A673 (cell line): ENCODE results near the gene DLGAP1.

Experiments
- EZH2 ChIP-seq: fragments of 200-600 bp; sonication (generic); IDR thresholded peaks from 2 replicates; pipeline ENCODE4 v1.6.1; 2017; ENCODE audit warnings: borderline replicate concordance, low read depth, mild to moderate bottlenecking, mixed read lengths, antibody characterized with exemption, low read length; ENCODE audit not compliant: poor library complexity, severe bottlenecking
- TF ChIP-seq, protein P1 (sequence below): fragments of 300-800, 200-600 bp; sonication (generic); conservative IDR thresholded peaks from 2 replicates; pipeline ENCODE4 v1.5.1; 2017; ENCODE audit warnings: low read depth, mild to moderate bottlenecking, antibody characterized with exemption, low read length, moderate library complexity, mixed read lengths

DNA sequence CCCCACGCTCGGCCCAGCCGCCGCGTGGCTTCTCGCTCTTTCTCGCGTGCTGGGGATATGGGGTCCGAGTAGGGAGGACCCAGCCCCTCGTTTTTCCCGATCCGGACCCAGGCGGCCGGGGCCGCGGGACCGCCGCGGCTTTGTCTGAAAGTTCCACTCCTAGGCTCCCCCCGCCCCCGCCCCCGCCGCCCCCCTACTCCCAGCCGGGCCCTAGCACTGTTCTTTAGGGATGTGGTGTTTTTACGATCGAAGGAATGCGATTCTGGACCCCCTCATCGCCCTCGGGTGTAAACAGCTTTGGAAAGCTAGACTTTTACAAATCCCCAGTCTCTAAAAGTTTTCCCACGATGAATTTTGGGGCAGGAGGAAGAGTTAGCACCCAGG lies 1004.3 kb downstream of the DLGAP1 start:
- TF ChIP-seq EZH2 = no peak
- TF ChIP-seq, protein P1, sequence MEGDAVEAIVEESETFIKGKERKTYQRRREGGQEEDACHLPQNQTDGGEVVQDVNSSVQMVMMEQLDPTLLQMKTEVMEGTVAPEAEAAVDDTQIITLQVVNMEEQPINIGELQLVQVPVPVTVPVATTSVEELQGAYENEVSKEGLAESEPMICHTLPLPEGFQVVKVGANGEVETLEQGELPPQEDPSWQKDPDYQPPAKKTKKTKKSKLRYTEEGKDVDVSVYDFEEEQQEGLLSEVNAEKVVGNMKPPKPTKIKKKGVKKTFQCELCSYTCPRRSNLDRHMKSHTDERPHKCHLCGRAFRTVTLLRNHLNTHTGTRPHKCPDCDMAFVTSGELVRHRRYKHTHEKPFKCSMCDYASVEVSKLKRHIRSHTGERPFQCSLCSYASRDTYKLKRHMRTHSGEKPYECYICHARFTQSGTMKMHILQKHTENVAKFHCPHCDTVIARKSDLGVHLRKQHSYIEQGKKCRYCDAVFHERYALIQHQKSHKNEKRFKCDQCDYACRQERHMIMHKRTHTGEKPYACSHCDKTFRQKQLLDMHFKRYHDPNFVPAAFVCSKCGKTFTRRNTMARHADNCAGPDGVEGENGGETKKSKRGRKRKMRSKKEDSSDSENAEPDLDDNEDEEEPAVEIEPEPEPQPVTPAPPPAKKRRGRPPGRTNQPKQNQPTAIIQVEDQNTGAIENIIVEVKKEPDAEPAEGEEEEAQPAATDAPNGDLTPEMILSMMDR = no peak
